NCI-H1694 treated with DMSO at 0.1 percent for 48 hours (cell line): ENCODE results near the gene EBNA1BP2.
"Not testable (repeated sequence)": the region's sequence is repeated elsewhere in the genome, so short reads cannot be mapped to it uniquely, and the experiment has no call there.

Experiments used
- DNase-seq: peaks from one replicate; lab custom pipeline; 2025; lab: John Stamatoyannopoulos, UW

Gene EBNA1BP2, protein sequence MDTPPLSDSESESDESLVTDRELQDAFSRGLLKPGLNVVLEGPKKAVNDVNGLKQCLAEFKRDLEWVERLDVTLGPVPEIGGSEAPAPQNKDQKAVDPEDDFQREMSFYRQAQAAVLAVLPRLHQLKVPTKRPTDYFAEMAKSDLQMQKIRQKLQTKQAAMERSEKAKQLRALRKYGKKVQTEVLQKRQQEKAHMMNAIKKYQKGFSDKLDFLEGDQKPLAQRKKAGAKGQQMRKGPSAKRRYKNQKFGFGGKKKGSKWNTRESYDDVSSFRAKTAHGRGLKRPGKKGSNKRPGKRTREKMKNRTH

DNA sequence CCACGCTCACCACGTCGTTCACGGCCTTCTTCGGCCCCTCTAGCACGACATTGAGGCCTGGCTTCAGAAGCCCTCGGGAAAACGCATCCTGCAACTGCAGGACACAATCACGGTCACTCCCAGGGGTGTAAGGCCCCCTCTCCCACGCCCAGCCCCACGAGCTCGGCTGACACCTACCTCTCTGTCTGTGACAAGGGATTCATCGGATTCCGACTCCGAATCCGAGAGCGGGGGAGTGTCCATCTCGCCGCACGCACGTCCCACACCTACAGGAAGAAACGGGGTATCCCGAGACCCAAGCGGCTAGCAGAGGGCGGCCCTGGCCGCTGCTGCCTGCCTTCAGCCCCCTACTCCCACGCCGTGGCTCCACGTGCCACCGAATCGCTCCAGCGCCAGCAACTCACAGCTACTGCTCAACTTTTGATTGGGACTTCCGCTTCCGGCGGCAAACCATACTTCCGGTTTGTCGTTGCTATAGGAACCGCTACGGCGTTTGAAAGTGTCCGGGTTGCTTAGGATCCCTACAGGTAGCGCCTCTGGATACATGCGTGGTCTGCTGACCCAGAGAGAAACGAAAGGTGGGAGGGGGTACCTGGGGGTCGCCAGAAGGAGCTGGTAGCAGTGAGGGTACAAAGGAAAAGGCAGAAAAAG is at the start of gene EBNA1BP2, which contains the start of gene CFAP57:
Gene EBNA1BP2, minus strand, starts transcription at position 415 of the 651 bp plus-strand sequence. Its CDS starts 172 bp downstream, at position 243.
Gene CFAP57, plus strand, starts transcription at position 455 of the 651 bp plus-strand sequence. CDS start 424 bp downstream, outside the sequence.
- DNase-seq = peak; percentile 80

DNA sequence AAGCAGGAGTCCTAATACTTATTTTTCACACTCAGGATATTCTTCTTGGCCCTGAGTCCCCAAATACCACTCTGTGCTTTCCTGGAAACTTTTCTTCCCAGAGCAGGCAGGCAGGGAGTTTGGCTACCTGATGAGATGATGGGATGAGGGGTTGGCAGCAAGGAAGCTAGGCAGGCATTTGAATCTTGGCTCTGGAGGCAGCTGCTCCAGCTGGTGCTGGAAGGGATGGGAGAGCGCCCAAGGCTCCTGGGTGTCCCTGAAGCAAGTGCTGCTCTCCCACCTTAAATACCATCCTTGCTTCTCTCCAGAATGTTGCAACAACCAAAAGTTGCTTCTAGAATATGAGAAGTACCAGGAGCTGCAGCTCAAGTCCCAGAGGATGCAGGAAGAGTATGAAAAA is 49.7 kb upstream of the EBNA1BP2 start:
- DNase-seq = no peak

DNA sequence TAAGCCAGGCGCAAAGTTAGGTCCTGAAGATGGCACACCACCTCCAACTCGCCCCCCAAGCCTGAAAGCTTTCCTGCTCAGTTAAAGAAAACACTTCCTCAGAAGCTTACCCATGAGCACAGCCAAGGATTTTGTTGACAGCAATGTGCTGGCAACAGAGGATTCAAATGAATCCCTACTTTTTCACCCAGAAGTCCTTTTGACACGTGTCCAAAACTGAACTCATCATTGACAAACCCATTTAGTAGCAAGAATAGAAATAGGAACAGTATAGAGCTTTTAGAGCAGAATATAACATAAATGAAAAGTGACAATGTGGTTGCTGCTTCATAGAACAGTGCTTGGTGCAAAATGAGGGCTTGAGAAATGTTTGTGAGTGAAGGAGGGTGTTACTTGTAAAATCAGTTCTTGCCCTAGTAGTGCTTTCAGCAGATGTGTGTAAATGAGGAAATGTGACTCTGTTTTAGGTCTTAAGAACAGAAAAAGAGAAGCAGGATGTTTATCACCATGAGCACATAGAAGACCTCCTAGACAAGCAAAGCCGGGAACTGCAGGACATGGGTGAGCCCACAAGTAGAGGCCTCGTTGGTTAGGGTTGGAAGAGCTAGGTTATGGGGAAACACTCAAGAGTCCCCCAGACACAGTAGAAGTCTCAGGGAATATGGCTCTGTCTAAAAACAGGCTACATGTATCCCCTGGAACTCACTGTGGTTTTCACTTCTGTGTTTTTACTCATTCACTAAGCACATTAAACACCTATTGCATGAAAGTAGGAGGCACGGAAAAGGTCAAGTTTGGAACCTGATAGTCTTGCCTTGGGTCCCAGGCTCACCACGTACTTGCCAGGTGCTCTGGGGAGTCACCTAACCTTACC is 49.1 kb upstream of the EBNA1BP2 start:
- DNase-seq = no peak

DNA sequence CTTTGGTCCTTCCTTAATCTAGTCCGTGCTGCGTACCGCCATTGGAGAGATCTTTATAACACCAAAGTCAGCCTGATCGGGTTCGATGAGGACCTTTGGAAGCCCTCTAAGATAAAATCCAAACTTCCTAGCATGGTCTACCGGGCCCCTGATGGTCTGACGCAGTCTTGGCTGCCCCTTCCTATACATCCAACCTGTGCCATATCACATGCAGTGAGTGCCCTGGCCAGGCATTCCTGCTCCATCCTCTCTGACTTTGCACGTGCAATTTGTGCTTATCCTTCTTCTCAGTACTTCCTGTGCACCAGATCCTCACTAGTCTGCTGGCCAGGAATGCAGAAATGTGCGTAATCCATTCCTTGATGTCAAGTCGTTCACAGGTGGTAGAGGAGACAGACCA is 45.7 kb upstream of the EBNA1BP2 start:
- DNase-seq = no peak

DNA sequence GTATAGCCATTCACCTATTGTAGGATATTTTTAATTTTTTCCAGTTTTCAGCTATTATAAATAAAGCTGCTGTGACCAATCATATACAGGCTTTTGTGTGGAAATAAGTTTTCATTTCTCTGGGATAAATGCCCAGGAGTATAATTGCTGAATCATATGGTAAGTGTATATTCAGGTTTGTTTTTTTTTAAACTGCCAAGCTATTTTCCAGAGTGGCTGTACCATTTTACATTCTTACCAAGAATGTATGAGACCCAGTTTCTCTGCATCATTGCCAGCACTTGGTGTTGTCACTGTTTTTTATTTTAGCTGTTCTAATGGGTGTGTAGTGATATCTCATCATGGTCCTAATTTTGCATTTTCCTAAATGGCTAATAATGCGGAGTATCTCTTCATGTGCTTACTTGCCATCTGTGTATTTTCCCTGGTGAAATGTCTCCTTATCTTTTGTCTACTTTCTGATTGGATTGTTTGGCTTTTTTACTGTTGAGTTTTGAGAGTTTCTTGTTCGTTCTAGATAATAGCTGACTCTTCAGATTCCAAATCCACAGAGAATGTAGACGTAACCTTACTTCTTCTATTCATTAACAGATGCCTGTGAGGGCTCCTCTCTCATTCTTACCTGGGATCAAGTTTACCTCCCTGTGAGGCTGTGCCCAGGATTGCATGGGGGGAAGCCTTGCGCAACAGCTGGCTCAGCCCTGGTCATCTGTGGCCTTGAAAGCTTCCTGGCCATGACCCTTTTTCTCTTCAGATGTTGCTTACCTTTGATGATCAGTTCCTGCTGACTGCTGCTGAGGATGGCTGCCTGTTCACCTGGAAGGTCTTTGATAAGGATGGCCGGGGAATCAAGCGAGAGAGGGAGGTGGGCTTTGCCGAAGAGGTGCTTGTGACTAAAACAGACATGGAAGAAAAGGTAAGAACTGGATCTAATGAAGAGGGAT is 42.7 kb upstream of the EBNA1BP2 start:
- no peak for DNase-seq

DNA sequence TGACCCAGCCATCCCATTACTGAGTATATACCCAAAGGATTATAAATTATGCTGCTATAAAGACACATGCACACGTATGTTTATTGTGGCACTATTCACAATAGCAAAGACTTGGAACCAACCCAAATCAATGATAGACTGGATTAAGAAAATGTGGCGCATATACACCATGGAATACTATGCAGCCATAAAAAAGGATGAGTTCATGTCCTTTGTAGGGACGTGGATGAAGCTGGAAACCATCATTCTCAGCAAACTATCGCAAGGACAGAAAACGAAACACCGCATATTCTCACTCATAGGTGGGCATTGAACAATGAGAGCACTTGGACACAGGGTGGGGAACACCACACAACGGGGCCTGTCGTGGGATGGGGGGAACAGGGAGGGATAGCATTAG is 36.2 kb upstream of the EBNA1BP2 start:
- DNase-seq = not testable (repeated sequence)

DNA sequence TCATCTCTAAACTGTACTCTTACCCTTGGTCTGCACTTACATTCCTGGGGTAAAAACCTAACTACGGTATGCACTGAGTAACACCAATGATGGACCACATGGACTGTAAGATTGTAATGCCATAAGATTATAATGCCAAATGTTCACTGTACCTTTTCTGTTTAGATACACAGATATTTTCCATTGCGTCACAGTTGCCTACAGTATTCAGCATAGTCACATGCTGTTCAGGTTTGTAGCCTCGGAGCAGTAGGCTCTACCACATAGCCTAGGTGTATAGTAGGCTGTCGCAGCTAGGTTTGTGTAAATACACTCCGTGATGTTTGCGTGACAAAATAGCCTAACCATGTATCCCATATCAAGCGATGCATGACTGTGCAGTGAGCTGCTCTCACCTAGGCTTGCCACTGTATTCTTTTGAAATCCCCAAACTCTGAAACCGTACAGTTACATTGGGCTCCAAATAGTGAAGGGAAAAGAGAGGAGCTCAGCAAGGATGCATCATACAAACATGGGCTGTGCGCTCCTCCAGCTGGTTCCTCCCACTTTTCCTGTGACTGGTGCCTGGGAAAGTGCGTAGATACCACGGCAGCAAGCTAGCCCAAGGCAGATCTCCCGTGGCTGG is 35.3 kb upstream of the EBNA1BP2 start:
- DNase-seq = no peak

DNA sequence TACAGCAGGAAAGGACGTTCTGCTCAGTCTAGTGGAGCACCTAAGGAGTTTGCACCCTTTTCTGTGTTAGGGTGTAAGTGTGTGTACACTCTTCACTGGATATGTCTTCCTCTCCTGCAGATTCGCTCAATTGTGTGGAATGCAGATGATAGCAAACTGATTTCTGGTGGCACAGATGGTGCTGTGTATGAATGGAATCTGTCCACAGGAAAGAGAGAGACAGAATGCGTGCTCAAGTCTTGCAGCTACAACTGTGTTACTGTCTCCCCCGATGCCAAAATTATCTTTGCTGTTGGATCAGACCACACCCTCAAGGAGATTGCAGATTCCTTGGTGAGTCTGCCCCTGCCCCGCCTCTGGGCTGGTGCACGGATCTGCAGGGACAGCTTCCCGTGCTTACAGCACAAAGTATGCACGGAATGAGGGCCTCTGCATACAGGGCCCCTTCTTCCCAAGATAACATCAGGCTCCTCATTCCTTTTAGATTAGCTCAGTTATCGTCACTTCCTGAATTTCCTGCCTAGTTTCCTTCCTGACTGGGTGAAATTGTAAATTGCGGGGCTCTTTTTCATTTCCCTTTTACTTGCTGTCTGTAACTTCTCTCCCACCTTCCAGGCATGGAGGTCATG is 34.6 kb upstream of the EBNA1BP2 start:
- DNase-seq = peak; percentile 25

DNA sequence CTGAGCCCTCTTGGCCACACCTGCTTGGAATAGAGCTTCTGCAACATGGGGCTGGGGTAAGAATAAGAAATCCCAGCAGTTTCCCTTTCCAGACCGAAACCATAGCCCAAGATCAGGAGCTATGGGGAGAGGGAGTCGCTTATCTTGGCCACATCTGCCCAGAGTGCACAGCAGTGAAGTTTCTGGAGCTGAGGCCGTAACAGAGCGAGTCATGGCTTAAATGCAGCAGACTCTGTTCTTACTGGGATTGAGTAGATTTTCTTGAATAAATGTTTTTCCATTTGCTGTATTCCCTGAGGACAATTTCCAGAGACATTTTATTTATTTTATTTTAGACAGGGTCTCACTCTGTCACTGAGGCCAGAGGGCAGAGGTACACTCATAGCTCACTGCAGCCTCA is 33.6 kb upstream of the EBNA1BP2 start:
- DNase-seq = no peak

DNA sequence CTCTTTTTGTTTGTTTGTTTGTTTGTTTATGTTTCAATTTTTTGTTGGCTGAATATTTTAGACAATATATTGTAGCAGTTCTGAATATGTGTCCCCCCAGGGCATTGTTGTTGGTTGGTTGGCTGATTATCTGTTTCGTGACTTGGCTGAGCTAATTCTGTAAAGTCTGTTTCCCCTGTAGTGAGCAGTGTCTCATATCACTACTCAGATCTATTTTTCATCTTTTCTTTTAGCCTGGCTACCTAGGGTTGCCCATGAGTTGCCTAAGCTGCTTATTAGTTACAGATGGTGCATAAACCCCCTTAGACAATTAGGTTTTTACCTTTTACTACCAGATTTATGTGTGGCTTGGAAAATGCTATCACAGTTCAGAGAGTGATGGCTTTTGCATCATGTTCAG is 32.3 kb upstream of the EBNA1BP2 start:
- no peak for DNase-seq

DNA sequence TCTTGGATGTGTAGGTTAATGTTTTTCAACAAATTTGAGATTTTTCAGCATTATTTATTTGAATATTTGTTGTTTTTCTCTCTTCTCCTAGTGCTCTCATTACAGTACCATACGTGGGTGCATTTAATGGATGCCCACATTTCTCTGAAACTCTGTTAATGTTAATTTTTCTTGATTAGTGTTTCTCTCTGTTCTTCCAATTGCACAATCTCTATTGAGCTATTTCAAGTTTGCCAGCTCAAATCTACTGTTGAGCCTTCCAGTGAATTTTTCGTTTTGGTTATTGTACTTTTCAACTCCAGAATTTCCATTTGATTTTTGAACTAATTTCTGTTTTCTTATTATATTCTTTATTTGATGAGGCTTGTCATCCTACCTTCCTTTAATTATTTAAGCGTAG is 31.8 kb upstream of the EBNA1BP2 start:
- no peak for DNase-seq

DNA sequence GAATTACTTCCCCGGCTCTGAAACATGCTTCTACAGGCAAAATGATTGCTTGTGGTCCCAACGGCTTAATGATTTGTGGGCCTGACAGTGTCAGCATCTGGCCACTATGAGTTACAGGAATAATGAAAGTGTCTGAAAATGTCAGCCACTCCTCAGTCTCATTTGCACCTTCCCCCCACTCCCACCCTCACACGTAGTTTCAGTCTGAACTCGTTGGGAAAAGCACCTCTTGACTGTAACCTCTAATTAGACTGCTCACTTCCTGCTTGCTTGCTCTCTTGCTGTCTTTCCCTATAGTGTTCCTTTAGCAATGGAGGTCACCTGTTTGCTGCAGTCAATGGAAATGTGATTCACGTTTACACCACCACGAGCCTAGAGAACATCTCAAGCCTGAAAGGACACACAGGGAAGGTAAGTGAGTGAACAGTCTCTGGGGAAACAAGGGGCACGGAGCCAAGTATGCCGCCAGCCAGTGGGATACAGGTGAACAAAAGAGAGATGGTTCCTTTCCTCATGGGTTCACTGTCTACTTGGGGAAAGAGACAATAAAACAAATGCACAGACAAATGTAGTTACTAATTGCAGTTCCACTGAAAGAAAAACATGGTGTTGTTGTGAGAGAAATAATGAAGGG is 27.1 kb upstream of the EBNA1BP2 start:
- DNase-seq = no peak

DNA sequence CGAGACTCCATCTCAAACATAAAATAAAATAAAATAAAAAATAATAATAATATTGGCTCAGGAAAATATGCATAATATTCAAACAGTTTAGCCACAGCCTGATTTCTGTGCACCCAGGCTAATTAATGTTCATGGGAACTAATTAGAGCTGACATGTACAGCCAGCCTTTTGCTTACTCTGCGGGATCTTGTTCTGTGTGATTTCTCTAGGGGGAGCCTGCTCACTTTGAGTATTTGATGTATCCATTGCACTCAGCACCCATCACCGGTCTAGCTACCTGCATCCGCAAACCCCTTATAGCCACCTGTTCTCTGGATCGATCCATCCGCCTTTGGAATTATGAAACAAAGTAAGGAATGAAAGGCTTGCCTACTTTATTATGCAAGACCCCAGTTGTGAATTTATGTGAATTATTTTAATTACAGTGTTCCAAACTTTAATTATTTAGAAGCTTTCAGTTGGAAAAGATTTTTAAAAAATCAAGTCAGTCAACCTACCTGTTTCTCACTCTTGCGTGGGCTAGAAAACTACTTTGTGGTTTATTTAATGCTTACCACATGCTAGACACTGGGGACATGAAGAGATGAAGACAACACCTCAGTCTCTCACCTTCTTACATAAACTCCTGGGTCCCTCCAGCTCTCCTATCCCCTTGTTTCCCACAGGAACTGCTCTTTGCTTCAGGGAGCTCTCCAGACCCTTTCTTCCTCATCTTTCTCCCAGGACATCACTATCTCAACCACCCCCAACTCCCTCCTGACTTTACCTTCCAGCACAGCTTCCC is 25.4 kb upstream of the EBNA1BP2 start:
- no peak for DNase-seq

DNA sequence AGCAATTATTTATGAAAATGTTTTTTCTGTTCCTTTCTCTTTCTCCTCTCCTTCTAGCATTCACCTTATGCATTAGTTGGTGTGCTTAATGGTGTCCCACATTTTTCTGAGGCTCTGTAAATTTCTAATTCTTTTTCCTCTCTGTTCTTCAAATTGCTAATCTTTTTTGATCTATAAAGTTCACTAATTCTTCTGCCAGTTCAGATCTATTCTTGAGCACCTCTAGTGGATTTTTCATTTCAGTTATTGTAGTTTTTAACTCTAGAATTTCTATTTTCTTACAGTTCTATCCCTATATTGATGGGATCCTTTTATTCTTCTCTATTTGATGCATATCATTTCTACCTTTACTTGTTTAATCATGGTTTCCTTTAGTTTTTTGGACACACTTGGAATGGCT is 22.4 kb upstream of the EBNA1BP2 start:
- no peak for DNase-seq

DNA sequence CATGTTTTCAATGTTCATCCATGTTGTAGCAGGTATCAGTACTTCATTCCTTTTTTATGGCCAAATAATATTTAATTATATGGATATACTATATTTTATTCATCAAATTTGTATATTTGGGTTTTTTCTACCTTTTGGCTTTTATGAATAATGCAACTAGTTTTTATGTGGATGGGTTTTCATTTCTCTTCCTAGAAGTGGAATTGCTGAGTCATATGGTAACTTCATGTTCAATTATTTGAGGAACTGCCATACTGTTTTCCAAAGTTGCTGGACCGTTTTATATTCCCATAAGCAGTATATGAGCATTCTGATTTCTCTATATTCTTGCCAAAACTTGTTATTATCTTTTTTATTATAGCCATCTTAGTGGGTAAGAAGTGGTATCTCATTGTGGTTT is 16.0 kb upstream of the EBNA1BP2 start:
- no peak for DNase-seq

DNA sequence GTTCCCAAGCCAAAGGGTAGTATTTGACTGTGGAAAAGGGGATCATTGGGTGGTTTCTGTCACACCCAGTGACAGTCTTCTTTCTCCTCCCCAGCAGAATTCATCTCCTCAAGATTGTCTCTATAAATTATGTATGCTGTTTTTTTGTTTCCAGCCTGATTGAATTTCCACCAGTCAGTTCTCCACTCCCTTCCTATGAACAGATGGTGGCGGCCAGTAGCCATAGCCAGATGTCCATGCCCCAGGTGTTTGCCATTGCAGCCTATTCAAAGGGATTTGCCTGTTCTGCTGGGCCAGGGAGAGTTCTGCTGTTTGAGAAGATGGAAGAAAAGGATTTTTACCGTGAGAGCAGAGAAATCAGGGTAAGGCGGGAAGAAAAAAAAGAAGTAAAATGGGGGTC is 12.9 kb upstream of the EBNA1BP2 start:
- DNase-seq = no peak

DNA sequence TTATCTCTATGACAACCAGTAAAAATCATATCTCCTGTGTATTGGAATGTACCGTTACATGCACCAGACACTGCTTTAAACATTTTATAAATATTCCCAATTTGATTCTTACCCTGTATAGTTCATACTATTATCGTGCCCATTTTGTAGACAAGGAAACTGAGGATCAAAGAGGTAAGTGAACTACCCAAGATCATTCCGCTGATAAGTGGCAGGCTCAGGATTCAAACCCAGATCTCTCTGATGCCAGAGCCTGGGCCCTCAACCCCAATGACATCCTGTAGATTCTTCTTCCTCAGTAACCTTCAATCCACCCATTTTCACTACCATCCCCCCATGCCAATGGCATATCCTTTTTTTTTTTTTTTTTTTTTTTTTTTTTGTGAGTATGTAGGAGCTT is 12.3 kb upstream of the EBNA1BP2 start:
- no peak for DNase-seq

DNA sequence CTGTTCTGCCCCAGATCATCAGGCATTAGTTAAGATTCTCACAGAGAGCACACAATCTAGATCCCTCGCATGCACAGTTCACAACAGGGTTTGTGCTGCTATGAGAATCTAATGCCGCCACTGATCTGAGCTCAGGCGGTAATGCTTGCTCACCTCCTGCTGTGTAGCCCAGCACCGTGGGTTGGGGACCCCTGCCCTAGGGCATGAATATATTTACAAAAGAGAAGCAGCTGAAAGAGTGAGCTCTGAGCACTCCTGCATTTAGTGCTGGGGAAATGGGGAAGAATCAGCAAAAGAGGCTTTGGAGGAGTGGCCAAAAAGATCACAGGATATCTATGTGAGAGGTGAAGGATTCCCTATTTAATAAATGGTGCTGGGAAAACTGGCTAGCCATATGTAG is 5.6 kb upstream of the EBNA1BP2 start:
- no peak for DNase-seq

DNA sequence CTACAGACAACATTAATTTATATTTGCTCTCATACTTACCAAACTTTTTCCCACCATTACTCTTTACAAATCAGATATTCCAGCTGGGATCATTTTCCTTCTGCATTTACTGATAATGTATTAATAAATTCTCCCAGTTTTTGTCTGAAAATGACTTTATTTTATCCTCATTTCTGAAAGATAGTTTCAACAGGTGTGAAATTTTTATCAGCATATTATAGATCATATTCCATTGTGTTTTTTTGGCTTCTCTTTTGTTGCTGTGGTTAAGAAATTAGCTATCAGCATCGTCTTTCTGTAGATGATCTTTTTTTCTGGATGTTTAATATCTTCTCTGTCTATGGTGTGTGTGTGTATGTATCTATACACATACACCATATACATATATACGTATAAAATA is 2.8 kb upstream of the EBNA1BP2 start:
- DNase-seq = no peak
